B cell (primary cell): ENCODE results near the gene H1-8. TPM values are rescaled to one million over a fixed set of nuclear protein-coding genes. Genes with fewer than 3 reads are reported as not detected.

Experiments used
- ATAC-seq: fragments of 200-7000 bp; cut with Tn5 transposase; one replicate; pipeline ENCODE4 v1.10.0; 2021; ENCODE audit warnings: low read depth, mild to moderate bottlenecking, moderate number of reproducible peaks, moderate library complexity
- CTCF ChIA-PET: fragments of 350-600 bp; sonication (Branson Sonifier 250); formaldehyde crosslinking; loops from one replicate; lab custom pipeline; 2021; ENCODE audit warnings: antibody characterized with exemption, inconsistent platforms; lab: Charles Lee
- POLR2A ChIA-PET: fragments of 350-600 bp; sonication (Branson Sonifier 250); formaldehyde crosslinking; loops from one replicate; lab custom pipeline; 2021; ENCODE audit warnings: antibody characterized with exemption; lab: Charles Lee
- DNase-seq: peaks from one replicate; pipeline ENCODE4 v3.0.0; 2013
- H2AFZ ChIP-seq: 2 replicates; pipeline ENCODE4 v1.6.1; 2012; ENCODE audit warnings: mild to moderate bottlenecking, low read depth, low read length; ENCODE audit not compliant: insufficient read depth, poor library complexity, severe bottlenecking
- H3K27ac ChIP-seq, 2 donors: 1 replicate in 1 of 2; 2 replicates in 1 of 2; pipeline ENCODE4 v1.5.1; 2012 to 2013; ENCODE audit warnings: low read length in 2 of 2, mild to moderate bottlenecking in 2 of 2, moderate library complexity in 1 of 2
- H3K27me3 ChIP-seq, 4 experiments: fragments of 200-600 bp in 1 of 4; sonication (generic) in 1 of 4; replicated peaks in 1 of 4; 1 replicate in 2 of 4; 2 replicates in 2 of 4; pipeline versions ENCODE4 v1.6.1 to v1.7.0; 2013 to 2016; ENCODE audit warnings: low read length in 3 of 4, mild to moderate bottlenecking in 2 of 4, mixed read lengths in 1 of 4, moderate library complexity in 1 of 4; ENCODE audit not compliant: insufficient read depth in 4 of 4, control insufficient read depth in 3 of 4; ENCODE audit errors: control extremely low read depth in 1 of 4
- H3K36me3 ChIP-seq, 2 experiments: replicated peaks in 1 of 2; 1 replicate in 1 of 2; 2 replicates in 1 of 2; pipeline versions ENCODE4 v1.6.1 to v1.7.1; 2013; ENCODE audit warnings: low read length in 1 of 2; ENCODE audit not compliant: insufficient read depth in 2 of 2, control insufficient read depth in 1 of 2; ENCODE audit errors: control extremely low read depth in 1 of 2, extremely low read depth in 1 of 2
- H3K4me1 ChIP-seq, 2 donors: fragments of 200-600 bp in 1 of 2; sonication (generic) in 1 of 2; 1 replicate in 1 of 2; 2 replicates in 1 of 2; pipeline versions ENCODE4 v1.5.1 to v1.6.1; 2013 to 2017; ENCODE audit warnings: low read length in 2 of 2; ENCODE audit not compliant: control insufficient read depth in 2 of 2, insufficient read depth in 2 of 2
- H3K4me2 ChIP-seq: replicated peaks from 2 replicates; pipeline ENCODE3; 2012; ENCODE audit warnings: mild to moderate bottlenecking, low read depth, low read length; ENCODE audit not compliant: poor library complexity, severe bottlenecking
- H3K4me3 ChIP-seq, 5 experiments: fragments of 200-600 bp in 1 of 5; sonication (generic) in 1 of 5; 1 replicate in 3 of 5; 2 replicates in 2 of 5; pipeline versions ENCODE4 v1.5.1 to v1.7.0; 2011 to 2016; ENCODE audit warnings: low read length in 4 of 5, mild to moderate bottlenecking in 4 of 5, low read depth in 2 of 5, control low read depth in 1 of 5, moderate library complexity in 1 of 5; ENCODE audit not compliant: insufficient read depth in 1 of 5; ENCODE audit errors: control extremely low read depth in 1 of 5, extremely low read depth in 1 of 5
- H3K79me2 ChIP-seq: fragments of 200-600 bp; sonication (generic); one replicate; pipeline ENCODE4 v1.6.0; 2016; ENCODE audit warnings: low read length; ENCODE audit not compliant: control insufficient read depth, insufficient read depth
- H3K9ac ChIP-seq: fragments of 200-600 bp; sonication (generic); 2 replicates; pipeline ENCODE4 v1.6.1; 2017; ENCODE audit warnings: mild to moderate bottlenecking, low read length, moderate library complexity
- H3K9me3 ChIP-seq, 3 donors: one replicate each; pipeline versions ENCODE4 v1.6.1 to v1.7.1; 2013; ENCODE audit warnings: low read length in 2 of 3; ENCODE audit not compliant: control insufficient read depth in 2 of 3, insufficient read depth in 1 of 3; ENCODE audit errors: control extremely low read depth in 1 of 3
- H4K20me1 ChIP-seq: 2 replicates; pipeline ENCODE4 v1.6.0; 2012; ENCODE audit warnings: mild to moderate bottlenecking, low read length; ENCODE audit not compliant: insufficient read depth, control insufficient read depth, poor library complexity, severe bottlenecking
- H3K27ac Mint-ChIP-seq: one replicate; pipeline ENCODE4 v1.8.0; 2021; ENCODE audit warnings: mixed read lengths
- H3K27me3 Mint-ChIP-seq: one replicate; pipeline ENCODE4 v1.8.0; 2021; ENCODE audit warnings: mixed read lengths
- H3K4me1 Mint-ChIP-seq: one replicate; pipeline ENCODE4 v1.8.0; 2021; ENCODE audit warnings: mixed read lengths
- H3K4me3 Mint-ChIP-seq: one replicate; pipeline ENCODE4 v1.8.0; 2021; ENCODE audit warnings: mixed read lengths
- H3K9me3 Mint-ChIP-seq: one replicate; pipeline ENCODE4 v1.8.0; 2022; ENCODE audit warnings: mixed read lengths; ENCODE audit not compliant: insufficient read depth
- CTCF ChIP-seq: fragments of 200-600 bp; IDR thresholded peaks from one replicate; pipeline ENCODE4 v1.8.0; 2022; ENCODE audit warnings: antibody characterized with exemption, mild to moderate bottlenecking
- EZH2 ChIP-seq: IDR thresholded peaks from 2 replicates; pipeline ENCODE4 v1.6.1; 2012; ENCODE audit warnings: borderline replicate concordance, low read depth, mild to moderate bottlenecking, moderate library complexity, low read length; ENCODE audit not compliant: insufficient read depth, poor library complexity, severe bottlenecking
- WGBS: methylation state at CpG from one replicate; pipeline ENCODE4 v1.1.5; 2013; ENCODE audit warnings: missing lambda C conversion rate; ENCODE audit not compliant: insufficient coverage; 5-methylcytosine and 5-hydroxymethylcytosine counted together
- intact Hi-C: fragments of 100-400 bp; cut with micrococcal nuclease; formaldehyde crosslinking; loops from one replicate; pipeline ENCODE4 v1.10.0; 2022
- polyA plus RNA-seq: library from polyadenylated mRNA; depleted of rRNA; stranded (reverse); fragments of >200 nt; gene quantifications from 2 replicates; pipeline ENCODE4 v1.2.3, GENCODE V29; 2012
- total RNA-seq, 2 donors: library from RNA; stranded (reverse); fragments of 120-200 nt in 1 of 2; gene quantifications; 1 replicate in 1 of 2; 2 replicates in 1 of 2; pipeline versions ENCODE4 v1.2.3 to v1.2.4, GENCODE V29; 2013 to 2022

Gene H1-8
- total and polyA plus RNA-seq, 2 donors (not counting 1 experiment from before 2014, with no cell fraction given) = not detected

DNA sequence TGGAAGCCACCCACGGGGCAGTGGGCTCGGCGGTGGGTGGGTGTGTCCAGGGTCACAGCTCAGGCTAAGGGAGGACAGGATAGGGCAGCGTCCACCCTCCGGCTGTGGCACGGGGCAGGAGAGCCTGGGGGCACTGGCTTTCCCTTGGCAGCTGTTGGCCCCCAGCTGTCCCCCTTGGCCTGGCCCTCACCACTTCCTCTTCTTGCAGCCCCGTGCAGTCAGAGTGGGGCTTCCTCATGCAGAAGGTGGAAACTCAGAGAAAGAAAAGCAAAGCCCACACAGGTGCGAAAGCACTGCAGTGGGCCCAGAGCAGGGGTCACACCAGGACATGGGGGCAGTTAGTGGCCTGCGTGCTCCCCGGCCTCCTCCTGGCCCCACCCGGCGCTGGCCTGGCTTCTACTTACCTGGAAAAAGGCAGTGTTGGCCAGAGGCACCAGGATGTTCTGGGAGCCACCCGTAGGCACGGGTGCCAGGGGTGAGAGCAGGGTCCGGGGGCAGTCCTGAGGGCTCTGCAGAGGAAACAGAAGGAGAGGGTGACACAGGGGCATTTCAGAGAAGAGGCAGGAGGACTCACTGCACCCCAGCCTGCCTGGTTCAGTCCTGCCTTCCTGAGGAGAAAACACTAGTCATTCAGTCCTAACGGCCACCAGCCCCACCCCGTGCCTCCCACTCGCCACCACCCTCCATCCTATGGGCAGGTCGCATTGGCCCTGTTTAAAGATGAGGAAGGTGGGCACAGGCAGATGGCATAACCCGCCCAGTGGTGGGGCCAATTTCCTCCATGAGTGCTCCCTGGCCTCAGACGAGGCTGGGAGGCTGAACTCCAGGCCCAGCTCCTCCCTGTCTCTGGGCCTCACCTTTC lies 35.2 kb downstream of the H1-8 start:
- WGBS = 10% methylated on average over 16 of the region's 21 CpGs
- H3K27ac ChIP-seq = peak overlapping the region; percentile 62 to 83
- peak overlapping the region; percentile 82 for H3K4me2 ChIP-seq
- POLR2A ChIA-PET = interaction anchor here (1.1 to 3.4 kb wide), 6 partner anchors 10 to 52 kb away, joined by 3 to 55 read pairs (median 15); partner anchors contain the start of gene PLXND1
- Mint-ChIP-seq H3K27ac (peak overlapping the region; percentile 96), H3K9me3 (no peaks in the 10 kb centered on the region), H3K27me3 (no peaks in the 10 kb centered on the region), H3K4me1 (peaks cover 66% of the 10 kb centered on the region), H3K4me3 (peak overlapping the region; percentile 81)
- ATAC-seq = peak; percentile 58
- H3K79me2 ChIP-seq = no peaks in the 10 kb centered on the region
- peak overlapping the region; percentile 1 for H2AFZ ChIP-seq
- CTCF ChIA-PET = interaction anchor here (0.9 to 3.2 kb wide), 9 partner anchors 12 to 88 kb away, joined by 3 to 30 read pairs (median 8); partner anchors contain the start of genes PLXND1 and RHO
- peak; percentile 82 for DNase-seq
- H3K27me3 ChIP-seq = no peaks in the 10 kb centered on the region
- no peak for TF ChIP-seq EZH2
- TF ChIP-seq CTCF = no peak
- H3K36me3 ChIP-seq = no peaks in the 10 kb centered on the region
- H3K4me3 ChIP-seq = peak overlapping the region in 3 of 5 experiments; percentile 10 to 53 (median 21)
- intact Hi-C loops = loop anchor here (1.0 to 5.0 kb wide), 7 partner anchors 17 to 534 kb away; partner anchors contain the start of genes MBD4 and RAB43
- H3K4me1 ChIP-seq = peaks cover 50 to 65% of the 10 kb centered on the region in 2 donors
- no peaks in the 10 kb centered on the region for H4K20me1 ChIP-seq
- peak overlapping the region; percentile 43 for H3K9ac ChIP-seq
- H3K9me3 ChIP-seq = no peaks in the 10 kb centered on the region

- POLR2A ChIA-PET = interaction anchor here (1.0 kb wide), 1 partner anchor 26 kb away, joined by 4 read pairs; no protein-coding TSS in a partner anchor
- peaks cover 55% of the 10 kb centered on the region for H3K4me1 Mint-ChIP-seq
- CTCF ChIA-PET = no interaction called here
Observed at GRCh38 chr3:129579991-129580390, 37.0 kb downstream of the H1-8 start.

More at GRCh38 chr3:129579991-129580390, 37.0 kb downstream of the H1-8 start:
- no peak overlapping the region for H3K27ac ChIP-seq
- 95% methylated on average over 9 of the region's 10 CpGs for WGBS
- H3K9me3 ChIP-seq = no peaks in the 10 kb centered on the region
- H3K79me2 ChIP-seq = no peaks in the 10 kb centered on the region
- peaks cover 40 to 52% of the 10 kb centered on the region in 2 donors for H3K4me1 ChIP-seq
- no peak overlapping the region for H3K4me3 ChIP-seq
- Mint-ChIP-seq H3K9me3 (no peaks in the 10 kb centered on the region), H3K27me3 (no peaks in the 10 kb centered on the region), H3K4me3 (no peak overlapping the region), H3K27ac (peak overlapping the region; percentile 59)
- DNase-seq (no peak), ATAC-seq (no peak)
- no peak for TF ChIP-seq CTCF
- TF ChIP-seq EZH2 = no peak
- H2AFZ ChIP-seq = no peak overlapping the region
- no peak overlapping the region for H3K9ac ChIP-seq
- H3K36me3 ChIP-seq = no peaks in the 10 kb centered on the region
- no peaks in the 10 kb centered on the region for H4K20me1 ChIP-seq
- H3K27me3 ChIP-seq = no peaks in the 10 kb centered on the region
- no peak overlapping the region for H3K4me2 ChIP-seq
- intact Hi-C loops = loop anchor here (2.0 to 5.0 kb wide), 5 partner anchors 15 to 532 kb away; partner anchors contain the start of genes MBD4 and RAB43
